Measurements from ENCODE around the gene ARHGAP15. TPM values are rescaled to one million over a fixed set of nuclear protein-coding genes. Genes with fewer than 3 reads are reported as not detected.

The ARHGAP15 gene
- total RNA-seq, 2 experiments from 2014 or later: 72.1 to 98.4 TPM

GRCh38 chr2:143633419-143633818 lies 504.2 kb downstream of the ARHGAP15 start:
- no peak for DNase-seq (ENCODE audit: low spot score)
- Histone ChIP-seq H3K4me2 (ENCODE audit: low read length) (no peak overlapping the region), H3K9me3 (ENCODE audit: low read length) (no peaks in the 10 kb centered on the region), H2AFZ (ENCODE audit: low read length) (no peak overlapping the region), H3K4me3 (ENCODE audit: low read depth, low read length, poor library complexity, severe bottlenecking) (no peak overlapping the region), H3K4me1 (ENCODE audit: insufficient read depth, low read length, poor library complexity, severe bottlenecking) (no peaks in the 10 kb centered on the region), H3K36me3 (ENCODE audit: insufficient read depth, low read length) (no peaks in the 10 kb centered on the region), H3K79me2 (ENCODE audit: insufficient read depth, low read depth, low read length) (no peaks in the 10 kb centered on the region), H4K20me1 (ENCODE audit: insufficient read depth, low read length) (no peaks in the 10 kb centered on the region), H3K27ac (ENCODE audit: low read depth, low read length, poor library complexity, severe bottlenecking) (no peak overlapping the region), H3K9me2 (ENCODE audit: insufficient read depth, low read length) (no peaks in the 10 kb centered on the region)
- BruUV-seq (replicated peaks): no TSS peak
- CTCF ChIA-PET (ENCODE audit: unreplicated experiment): no interaction called here
- TF ChIP-seq CTCF (conservative IDR thresholded peaks at IDR 0.05; ENCODE audit: low read length) (no peak), EZH2phosphoT487 (IDR thresholded peaks at IDR 0.05; ENCODE audit: borderline replicate concordance, low read depth, low read length) (no peak)
- POLR2A ChIA-PET: no interaction called here
- intact Hi-C loops (cut with micrococcal nuclease; ENCODE audit: unreplicated experiment): no loop called here

- H2AFZ ChIP-seq (ENCODE audit: low read length): no peak overlapping the region
- H3K9me3 ChIP-seq (ENCODE audit: low read length): no peaks in the 10 kb centered on the region
- DNase-seq (ENCODE audit: low spot score): no peak
- intact Hi-C loops (cut with micrococcal nuclease; ENCODE audit: unreplicated experiment): no loop called here
- no peaks in the 10 kb centered on the region for H3K79me2 ChIP-seq (ENCODE audit: insufficient read depth, low read depth, low read length)
- H3K36me3 ChIP-seq (ENCODE audit: insufficient read depth, low read length): no peaks in the 10 kb centered on the region
- ChIA-PET POLR2A (no interaction called here), CTCF (ENCODE audit: unreplicated experiment) (no interaction called here)
- H3K27ac ChIP-seq (ENCODE audit: low read depth, low read length, poor library complexity, severe bottlenecking): no peak overlapping the region
- no peak overlapping the region for H3K4me3 ChIP-seq (ENCODE audit: low read depth, low read length, poor library complexity, severe bottlenecking)
- no peak overlapping the region for H3K4me2 ChIP-seq (ENCODE audit: low read length)
- no peaks in the 10 kb centered on the region for H4K20me1 ChIP-seq (ENCODE audit: insufficient read depth, low read length)
- no peaks in the 10 kb centered on the region for H3K4me1 ChIP-seq (ENCODE audit: insufficient read depth, low read length, poor library complexity, severe bottlenecking)
- no TSS peak for BruUV-seq (replicated peaks)
- no peaks in the 10 kb centered on the region for H3K9me2 ChIP-seq (ENCODE audit: insufficient read depth, low read length)
- TF ChIP-seq EZH2phosphoT487 (IDR thresholded peaks at IDR 0.05; ENCODE audit: borderline replicate concordance, low read depth, low read length) (no peak), CTCF (conservative IDR thresholded peaks at IDR 0.05; ENCODE audit: low read length) (no peak)
Observed at GRCh38 chr2:143635302-143635701, 506.1 kb downstream of the ARHGAP15 start.

- H3K9me2 ChIP-seq (ENCODE audit: insufficient read depth, low read length): no peaks in the 10 kb centered on the region
- no peaks in the 10 kb centered on the region for H3K36me3 ChIP-seq (ENCODE audit: insufficient read depth, low read length)
- no peaks in the 10 kb centered on the region for H3K4me1 ChIP-seq (ENCODE audit: insufficient read depth, low read length, poor library complexity, severe bottlenecking)
- POLR2A ChIA-PET: interaction anchor here (0.7 kb wide), 1 partner anchor 9 kb away, joined by 3 read pairs; no protein-coding TSS in a partner anchor
- no peaks in the 10 kb centered on the region for H3K9me3 ChIP-seq (ENCODE audit: low read length)
- H2AFZ ChIP-seq (ENCODE audit: low read length): no peak overlapping the region
- no peak for TF ChIP-seq CTCF (conservative IDR thresholded peaks at IDR 0.05; ENCODE audit: low read length)
- no peak for TF ChIP-seq EZH2phosphoT487 (IDR thresholded peaks at IDR 0.05; ENCODE audit: borderline replicate concordance, low read depth, low read length)
- H3K27ac ChIP-seq (ENCODE audit: low read depth, low read length, poor library complexity, severe bottlenecking): no peak overlapping the region
- no peak overlapping the region for H3K4me3 ChIP-seq (ENCODE audit: low read depth, low read length, poor library complexity, severe bottlenecking)
- no peaks in the 10 kb centered on the region for H3K79me2 ChIP-seq (ENCODE audit: insufficient read depth, low read depth, low read length)
- no peaks in the 10 kb centered on the region for H4K20me1 ChIP-seq (ENCODE audit: insufficient read depth, low read length)
- CTCF ChIA-PET (ENCODE audit: unreplicated experiment): no interaction called here
- BruUV-seq (replicated peaks): no TSS peak
- intact Hi-C loops (cut with micrococcal nuclease; ENCODE audit: unreplicated experiment): no loop called here
- H3K4me2 ChIP-seq (ENCODE audit: low read length): no peak overlapping the region
- DNase-seq (ENCODE audit: low spot score): no peak
Observed at GRCh38 chr2:143635936-143636335, 506.7 kb downstream of the ARHGAP15 start.

Data from OCI-LY7 (cell line).